Fibroblast of lung (primary cell): ENCODE results near the gene IMMP2L.

Experiments
- EZH2 ChIP-seq: IDR thresholded peaks from 2 replicates; pipeline ENCODE4 v1.5.1; 2012; ENCODE audit warnings: low read length, control low read depth, mild to moderate bottlenecking; ENCODE audit errors: missing control alignments
- TF ChIP-seq, protein P1 (sequence below), 2 donors: IDR thresholded peaks in 1 of 2; conservative IDR thresholded peaks in 1 of 2; 1 replicate in 1 of 2; 2 replicates in 1 of 2; pipeline ENCODE4 v1.5.1; 2011 to 2012; ENCODE audit warnings: low read length in 2 of 2, control low read depth in 1 of 2, inconsistent platforms in 1 of 2, low read depth in 1 of 2, mild to moderate bottlenecking in 1 of 2

DNA sequence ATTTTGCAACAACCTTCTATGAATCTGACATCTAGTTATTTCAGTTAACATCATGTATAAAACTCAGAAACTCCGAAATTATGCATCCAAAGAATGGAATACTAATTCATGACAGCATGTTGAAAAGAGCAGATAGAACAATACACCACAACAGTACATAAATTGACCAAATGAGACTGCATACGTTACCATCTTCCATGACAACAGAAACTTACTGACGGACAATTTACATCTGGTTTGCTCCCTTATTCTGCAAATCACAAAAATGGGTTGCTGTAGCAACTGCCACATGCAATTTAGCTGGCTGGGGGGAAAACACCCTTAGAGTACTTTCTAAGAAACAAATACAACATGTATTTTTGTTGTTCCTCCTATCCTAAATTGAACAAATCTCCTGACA is 457.0 kb downstream of the IMMP2L start:
- TF ChIP-seq EZH2 = no peak
- TF ChIP-seq, protein P1, sequence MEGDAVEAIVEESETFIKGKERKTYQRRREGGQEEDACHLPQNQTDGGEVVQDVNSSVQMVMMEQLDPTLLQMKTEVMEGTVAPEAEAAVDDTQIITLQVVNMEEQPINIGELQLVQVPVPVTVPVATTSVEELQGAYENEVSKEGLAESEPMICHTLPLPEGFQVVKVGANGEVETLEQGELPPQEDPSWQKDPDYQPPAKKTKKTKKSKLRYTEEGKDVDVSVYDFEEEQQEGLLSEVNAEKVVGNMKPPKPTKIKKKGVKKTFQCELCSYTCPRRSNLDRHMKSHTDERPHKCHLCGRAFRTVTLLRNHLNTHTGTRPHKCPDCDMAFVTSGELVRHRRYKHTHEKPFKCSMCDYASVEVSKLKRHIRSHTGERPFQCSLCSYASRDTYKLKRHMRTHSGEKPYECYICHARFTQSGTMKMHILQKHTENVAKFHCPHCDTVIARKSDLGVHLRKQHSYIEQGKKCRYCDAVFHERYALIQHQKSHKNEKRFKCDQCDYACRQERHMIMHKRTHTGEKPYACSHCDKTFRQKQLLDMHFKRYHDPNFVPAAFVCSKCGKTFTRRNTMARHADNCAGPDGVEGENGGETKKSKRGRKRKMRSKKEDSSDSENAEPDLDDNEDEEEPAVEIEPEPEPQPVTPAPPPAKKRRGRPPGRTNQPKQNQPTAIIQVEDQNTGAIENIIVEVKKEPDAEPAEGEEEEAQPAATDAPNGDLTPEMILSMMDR (conservative IDR thresholded peaks at IDR 0.05 in 1 of 2, IDR thresholded peaks at IDR 0.05 in 1 of 2; ENCODE audit: low read depth in 1 of 2, low read length in 2 of 2) = no peak
